ENCODE results near the gene PIEZO2. TPM values are rescaled to one million over a fixed set of nuclear protein-coding genes. Genes with fewer than 3 reads are reported as not detected.

Gene PIEZO2
- polyA plus RNA-seq, 1 donor (not counting 4 experiments of a cell fraction or from before 2014, with no cell fraction given), result not detected

DNA sequence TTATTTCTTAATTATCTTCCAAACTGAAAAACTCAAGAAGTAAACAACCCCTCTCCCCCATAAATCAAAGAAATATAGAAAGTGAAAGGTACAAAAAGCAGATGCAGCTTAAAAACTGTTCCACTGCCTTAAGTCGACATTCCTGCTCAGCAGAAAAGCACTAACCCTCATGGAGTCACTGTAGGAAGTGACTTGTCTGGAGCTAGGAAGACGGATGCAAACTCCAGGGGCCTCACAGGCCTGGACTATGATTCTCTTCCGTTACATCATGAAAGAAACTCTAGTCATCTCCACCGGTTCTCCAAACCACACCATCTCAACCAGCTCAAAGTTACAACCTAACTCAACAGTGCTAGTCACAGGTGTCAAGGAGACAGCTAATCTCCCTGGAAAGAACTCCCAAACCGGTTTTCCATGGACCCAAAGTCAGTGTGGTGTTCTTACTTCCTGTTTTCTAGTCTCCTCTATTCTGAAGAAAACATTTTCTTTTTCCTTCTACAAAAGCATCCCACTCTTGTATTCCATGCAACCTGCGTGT lies 128.4 kb downstream of the PIEZO2 start:
- Histone ChIP-seq H3K27ac (ENCODE audit: control insufficient read depth, insufficient read depth, low read length) (no peak overlapping the region), H2AFZ (ENCODE audit: control insufficient read depth, low read length) (no peak overlapping the region), H4K20me1 (ENCODE audit: control insufficient read depth, extremely low read depth, insufficient read depth, low read length) (no peaks in the 10 kb centered on the region), H3K9ac (ENCODE audit: control insufficient read depth, extremely low read depth, insufficient read depth, low read length) (no peak overlapping the region), H3K27me3 (ENCODE audit: control insufficient read depth, extremely low read depth, insufficient read depth, low read length) (no peaks in the 10 kb centered on the region), H3K4me2 (ENCODE audit: control insufficient read depth, extremely low read depth, insufficient read depth, low read depth, low read length) (no peak overlapping the region), H3K9me1 (ENCODE audit: control insufficient read depth, extremely low read depth, insufficient read depth, low read length) (no peaks in the 10 kb centered on the region), H3K4me1 (ENCODE audit: control insufficient read depth, extremely low read depth, insufficient read depth, low read length) (no peaks in the 10 kb centered on the region), H3K79me2 (ENCODE audit: control insufficient read depth, insufficient read depth, low read length) (no peaks in the 10 kb centered on the region), H3K9me3 (ENCODE audit: control insufficient read depth, low read depth, low read length) (no peaks in the 10 kb centered on the region), H3K36me3 (ENCODE audit: control insufficient read depth in 2 of 2, extremely low read depth in 1 of 2, insufficient read depth in 2 of 2, low read length in 2 of 2) (no peaks in the 10 kb centered on the region), H3K4me3 (ENCODE audit: control insufficient read depth in 2 of 3, extremely low read depth in 1 of 3, insufficient read depth in 2 of 3, low read depth in 1 of 3, low read length in 3 of 3) (no peak overlapping the region)
- FAIRE-seq (no peak), DNase-seq (ENCODE audit: low read depth, low spot score) (no peak)
- no peak for TF ChIP-seq EZH2 (IDR thresholded peaks at IDR 0.05; ENCODE audit: low read length)
- dilution Hi-C loops (cut with MboI; ENCODE audit: extremely low pct_ligation_motif_present, low sequenced_read_pairs), result no loop called here

DNA sequence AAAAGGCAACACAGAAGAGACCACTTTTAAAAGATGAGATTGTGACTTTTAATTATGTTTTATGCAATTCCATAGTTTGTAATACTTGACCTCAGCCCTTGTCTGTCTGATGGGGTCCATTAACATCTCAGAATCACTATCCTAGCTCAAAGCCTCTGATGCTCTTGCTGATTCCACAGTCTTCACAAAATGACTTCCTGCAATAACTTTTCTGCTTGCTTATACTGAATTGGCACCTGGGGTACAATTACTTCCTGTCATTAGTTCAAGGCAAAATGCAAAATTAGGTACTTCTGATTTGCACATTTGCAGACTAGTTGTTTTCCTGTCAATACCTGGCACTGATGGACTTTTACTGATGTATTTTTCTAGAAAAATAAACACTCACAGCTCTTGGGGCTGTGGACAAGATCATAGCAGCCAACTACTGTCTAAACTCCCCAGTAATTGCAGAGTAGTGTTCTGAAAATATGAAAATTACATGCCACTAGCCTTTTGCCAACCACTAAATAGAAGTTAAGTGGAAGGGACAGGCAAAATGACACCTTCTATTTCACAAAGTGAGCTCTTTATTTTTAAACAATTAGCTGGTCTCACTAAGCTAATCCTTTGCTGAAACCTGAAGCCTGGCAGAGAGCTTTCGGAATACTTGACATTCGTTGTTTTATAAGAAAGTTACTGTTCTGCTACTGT lies 129.1 kb downstream of the PIEZO2 start:
- TF ChIP-seq, protein P1, sequence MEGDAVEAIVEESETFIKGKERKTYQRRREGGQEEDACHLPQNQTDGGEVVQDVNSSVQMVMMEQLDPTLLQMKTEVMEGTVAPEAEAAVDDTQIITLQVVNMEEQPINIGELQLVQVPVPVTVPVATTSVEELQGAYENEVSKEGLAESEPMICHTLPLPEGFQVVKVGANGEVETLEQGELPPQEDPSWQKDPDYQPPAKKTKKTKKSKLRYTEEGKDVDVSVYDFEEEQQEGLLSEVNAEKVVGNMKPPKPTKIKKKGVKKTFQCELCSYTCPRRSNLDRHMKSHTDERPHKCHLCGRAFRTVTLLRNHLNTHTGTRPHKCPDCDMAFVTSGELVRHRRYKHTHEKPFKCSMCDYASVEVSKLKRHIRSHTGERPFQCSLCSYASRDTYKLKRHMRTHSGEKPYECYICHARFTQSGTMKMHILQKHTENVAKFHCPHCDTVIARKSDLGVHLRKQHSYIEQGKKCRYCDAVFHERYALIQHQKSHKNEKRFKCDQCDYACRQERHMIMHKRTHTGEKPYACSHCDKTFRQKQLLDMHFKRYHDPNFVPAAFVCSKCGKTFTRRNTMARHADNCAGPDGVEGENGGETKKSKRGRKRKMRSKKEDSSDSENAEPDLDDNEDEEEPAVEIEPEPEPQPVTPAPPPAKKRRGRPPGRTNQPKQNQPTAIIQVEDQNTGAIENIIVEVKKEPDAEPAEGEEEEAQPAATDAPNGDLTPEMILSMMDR (optimal IDR thresholded peaks at IDR 0.05 in 1 of 3, IDR thresholded peaks at IDR 0.05 in 1 of 3, conservative IDR thresholded peaks at IDR 0.05 in 1 of 3; ENCODE audit: extremely low read depth in 1 of 3, insufficient read depth in 2 of 3, low read length in 3 of 3), result no peak
- no peak for TF ChIP-seq EZH2 (IDR thresholded peaks at IDR 0.05; ENCODE audit: low read length)
- Histone ChIP-seq H3K27me3 (ENCODE audit: control insufficient read depth, extremely low read depth, insufficient read depth, low read length) (no peaks in the 10 kb centered on the region), H2AFZ (ENCODE audit: control insufficient read depth, low read length) (no peak overlapping the region), H3K9ac (ENCODE audit: control insufficient read depth, extremely low read depth, insufficient read depth, low read length) (no peak overlapping the region), H3K79me2 (ENCODE audit: control insufficient read depth, insufficient read depth, low read length) (no peaks in the 10 kb centered on the region), H3K36me3 (ENCODE audit: control insufficient read depth in 2 of 2, extremely low read depth in 1 of 2, insufficient read depth in 2 of 2, low read length in 2 of 2) (no peaks in the 10 kb centered on the region), H3K4me2 (ENCODE audit: control insufficient read depth, extremely low read depth, insufficient read depth, low read depth, low read length) (no peak overlapping the region), H3K9me1 (ENCODE audit: control insufficient read depth, extremely low read depth, insufficient read depth, low read length) (no peaks in the 10 kb centered on the region), H3K4me3 (ENCODE audit: control insufficient read depth in 2 of 3, extremely low read depth in 1 of 3, insufficient read depth in 2 of 3, low read depth in 1 of 3, low read length in 3 of 3) (no peak overlapping the region), H3K27ac (ENCODE audit: control insufficient read depth, insufficient read depth, low read length) (no peak overlapping the region), H3K9me3 (ENCODE audit: control insufficient read depth, low read depth, low read length) (no peaks in the 10 kb centered on the region), H3K4me1 (ENCODE audit: control insufficient read depth, extremely low read depth, insufficient read depth, low read length) (no peaks in the 10 kb centered on the region), H4K20me1 (ENCODE audit: control insufficient read depth, extremely low read depth, insufficient read depth, low read length) (no peaks in the 10 kb centered on the region)
- DNase-seq (ENCODE audit: low read depth, low spot score), result no peak
- dilution Hi-C loops (cut with MboI; ENCODE audit: extremely low pct_ligation_motif_present, low sequenced_read_pairs), result no loop called here
- no peak for FAIRE-seq

All from keratinocyte (primary cell).